Astrocyte of the cerebellum (primary cell): Measurements from ENCODE around the gene PITX2.

Source experiments
- DNase-seq: peaks from one replicate; pipeline ENCODE4 v3.0.0-alpha.2; 2011; ENCODE audit warnings: low read depth
- H3K4me3 ChIP-seq: 2 replicates; pipeline ENCODE4 v1.5.1; 2011; ENCODE audit warnings: mild to moderate bottlenecking, low read depth, low read length, moderate library complexity
- in situ Hi-C: cut with HindIII; loops from 2 replicates; pipeline ENCODE4 v1.10.0; 2017; ENCODE audit warnings: low sequenced_read_pairs
- TF ChIP-seq, protein P1 (sequence below): IDR thresholded peaks from 2 replicates; pipeline ENCODE4 v1.5.1; 2012; ENCODE audit warnings: low read length, low read depth, moderate library complexity, mild to moderate bottlenecking; ENCODE audit errors: missing control alignments

The PITX2 gene

DNA sequence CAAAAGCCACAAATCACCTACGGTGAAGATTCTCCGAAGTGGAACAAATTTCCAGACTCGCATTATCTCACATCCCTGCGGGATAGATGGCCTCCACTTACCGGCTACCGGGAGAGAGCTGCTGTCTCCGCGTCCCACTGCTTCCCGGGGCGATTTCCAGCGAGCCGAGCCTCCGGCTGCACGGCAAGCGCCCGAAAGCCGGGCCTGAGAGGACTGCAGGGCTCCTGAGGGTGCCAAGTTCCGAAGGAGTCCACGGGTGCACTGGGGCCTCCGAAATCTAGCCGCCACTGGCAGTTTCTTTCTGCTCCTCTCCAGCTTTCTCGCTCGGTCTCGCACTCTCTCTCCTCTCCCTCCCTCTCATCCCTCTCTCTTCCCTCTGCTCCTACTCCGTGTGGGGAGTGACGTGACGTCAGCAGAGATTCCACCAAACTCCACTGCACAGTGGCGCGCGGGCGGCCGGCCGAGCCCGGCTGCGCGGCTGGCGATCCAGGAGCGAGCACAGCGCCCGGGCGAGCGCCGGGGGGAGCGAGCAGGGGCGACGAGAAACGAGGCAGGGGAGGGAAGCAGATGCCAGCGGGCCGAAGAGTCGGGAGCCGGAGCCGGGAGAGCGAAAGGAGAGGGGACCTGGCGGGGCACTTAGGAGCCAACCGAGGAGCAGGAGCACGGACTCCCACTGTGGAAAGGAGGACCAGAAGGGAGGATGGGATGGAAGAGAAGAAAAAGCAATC is 14.0 kb upstream of the PITX2 start:
- peak overlapping the region; percentile 24 for H3K4me3 ChIP-seq

GRCh38 chr4:110636171-110636679 is 13.3 kb upstream of the PITX2 start:
- in situ Hi-C loops = loop anchor here (25.0 kb wide), 1 partner anchor 326 kb away; no protein-coding TSS in a partner anchor
- TF ChIP-seq, protein P1, sequence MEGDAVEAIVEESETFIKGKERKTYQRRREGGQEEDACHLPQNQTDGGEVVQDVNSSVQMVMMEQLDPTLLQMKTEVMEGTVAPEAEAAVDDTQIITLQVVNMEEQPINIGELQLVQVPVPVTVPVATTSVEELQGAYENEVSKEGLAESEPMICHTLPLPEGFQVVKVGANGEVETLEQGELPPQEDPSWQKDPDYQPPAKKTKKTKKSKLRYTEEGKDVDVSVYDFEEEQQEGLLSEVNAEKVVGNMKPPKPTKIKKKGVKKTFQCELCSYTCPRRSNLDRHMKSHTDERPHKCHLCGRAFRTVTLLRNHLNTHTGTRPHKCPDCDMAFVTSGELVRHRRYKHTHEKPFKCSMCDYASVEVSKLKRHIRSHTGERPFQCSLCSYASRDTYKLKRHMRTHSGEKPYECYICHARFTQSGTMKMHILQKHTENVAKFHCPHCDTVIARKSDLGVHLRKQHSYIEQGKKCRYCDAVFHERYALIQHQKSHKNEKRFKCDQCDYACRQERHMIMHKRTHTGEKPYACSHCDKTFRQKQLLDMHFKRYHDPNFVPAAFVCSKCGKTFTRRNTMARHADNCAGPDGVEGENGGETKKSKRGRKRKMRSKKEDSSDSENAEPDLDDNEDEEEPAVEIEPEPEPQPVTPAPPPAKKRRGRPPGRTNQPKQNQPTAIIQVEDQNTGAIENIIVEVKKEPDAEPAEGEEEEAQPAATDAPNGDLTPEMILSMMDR = no peak
- H3K4me3 ChIP-seq = no peak overlapping the region
- DNase-seq = no peak

More for the DNA sequence above, 14.0 kb upstream of the PITX2 start:
- DNase-seq = no peak
- in situ Hi-C loops = loop anchor here (25.0 kb wide), 1 partner anchor 325 kb away; no protein-coding TSS in a partner anchor
- TF ChIP-seq, protein P1 = no peak

DNA sequence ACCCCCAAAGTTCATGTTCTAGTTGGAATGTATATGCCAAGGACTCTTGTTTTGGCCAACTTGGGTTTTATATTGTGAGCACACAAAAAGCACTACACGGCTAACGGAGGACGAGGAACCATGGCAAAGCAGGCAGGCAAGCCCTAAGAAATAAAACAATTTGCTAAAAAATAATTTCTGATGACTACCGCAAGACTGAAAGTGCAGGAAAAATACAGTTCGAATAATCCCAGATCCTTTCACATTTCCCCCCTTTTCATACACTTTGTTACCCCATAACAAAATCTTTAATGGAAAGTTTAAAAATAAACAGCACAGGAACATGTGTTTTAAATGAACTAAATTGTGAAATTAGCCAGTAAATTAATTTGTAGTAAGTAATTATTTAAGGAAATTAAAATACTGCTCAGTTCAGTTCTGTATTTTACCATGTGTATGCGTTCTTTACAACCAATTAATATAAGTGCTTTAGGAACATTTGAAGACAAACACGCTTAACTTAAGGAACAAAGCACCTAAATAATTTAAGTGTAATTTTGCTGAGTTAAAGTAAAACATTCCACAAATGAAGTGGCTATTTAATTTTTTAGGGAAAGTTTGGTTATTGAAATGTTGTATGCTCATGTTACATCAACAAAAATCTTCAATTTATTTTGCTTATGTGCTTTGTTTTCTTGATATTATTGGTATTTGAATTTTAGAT is 12.4 kb upstream of the PITX2 start:
- in situ Hi-C loops = loop anchor here (25.0 kb wide), 1 partner anchor 327 kb away; no protein-coding TSS in a partner anchor
- TF ChIP-seq, protein P1 = no peak
- no peak for DNase-seq
- no peak overlapping the region for H3K4me3 ChIP-seq

- no peak for DNase-seq
- in situ Hi-C loops = loop anchor here (25.0 kb wide), 1 partner anchor 328 kb away; no protein-coding TSS in a partner anchor
- no peak overlapping the region for H3K4me3 ChIP-seq
These were observed 11.7 kb upstream of the PITX2 start for GRCh38 chr4:110634350-110635162.

GRCh38 chr4:110633358-110634341 is 10.8 kb upstream of the PITX2 start:
- in situ Hi-C loops = loop anchor here (25.0 kb wide), 1 partner anchor 329 kb away; no protein-coding TSS in a partner anchor
- no peak for DNase-seq
- no peak overlapping the region for H3K4me3 ChIP-seq
- TF ChIP-seq, protein P1 = no peak

More at GRCh38 chr4:110634350-110635162, 11.7 kb upstream of the PITX2 start:
- TF ChIP-seq, protein P1 = no peak
